HEK293 (cell line): ENCODE results near the gene ACSM3.

Experiments
- HIC1 ChIP-seq: fragments of 450-650 bp; formaldehyde crosslinking; IDR thresholded peaks from 2 replicates; pipeline ENCODE4 v1.5.1; 2016; ENCODE audit warnings: missing biosample characterization, missing genetic modification characterization
- KLF16 ChIP-seq: fragments of 450-650 bp; formaldehyde crosslinking; IDR thresholded peaks from 2 replicates; pipeline ENCODE4 v1.5.1; 2017; ENCODE audit warnings: missing biosample characterization, missing genetic modification characterization
- KLF9 ChIP-seq: fragments of 450-650 bp; formaldehyde crosslinking; IDR thresholded peaks from 2 replicates; pipeline ENCODE4 v1.5.1; 2016; ENCODE audit warnings: missing biosample characterization, missing genetic modification characterization, low read depth
- PRDM1 ChIP-seq: fragments of 450-650 bp; formaldehyde crosslinking; IDR thresholded peaks from 2 replicates; pipeline ENCODE4; 2016; ENCODE audit warnings: missing biosample characterization, missing genetic modification characterization
- PRDM4 ChIP-seq: fragments of 450-650 bp; formaldehyde crosslinking; IDR thresholded peaks from 2 replicates; pipeline ENCODE4 v1.5.1; 2017; ENCODE audit warnings: missing biosample characterization, missing genetic modification characterization
- SETDB1 ChIP-seq: IDR thresholded peaks from one replicate; pipeline ENCODE4 v1.6.1; 2017; ENCODE audit warnings: mild to moderate bottlenecking, low read length, moderate library complexity, mixed read lengths; ENCODE audit not compliant: insufficient read length
- ZBTB17 ChIP-seq: fragments of 450-650 bp; formaldehyde crosslinking; IDR thresholded peaks from 2 replicates; pipeline ENCODE4 v1.5.1; 2016; ENCODE audit warnings: missing biosample characterization, missing genetic modification characterization
- ZBTB26 ChIP-seq: fragments of 450-650 bp; formaldehyde crosslinking; optimal IDR thresholded peaks from 2 replicates; pipeline ENCODE3; 2016; ENCODE audit warnings: missing biosample characterization, mild to moderate bottlenecking, missing genetic modification characterization
- ZFP3 ChIP-seq: fragments of 450-650 bp; formaldehyde crosslinking; IDR thresholded peaks from 2 replicates; pipeline ENCODE4 v1.5.1; 2016; ENCODE audit warnings: low read depth, missing biosample characterization, missing genetic modification characterization
- ZFP37 ChIP-seq: fragments of 450-650 bp; formaldehyde crosslinking; IDR thresholded peaks from 2 replicates; pipeline ENCODE4 v1.5.1; 2016; ENCODE audit warnings: missing biosample characterization, missing genetic modification characterization
- ZNF112 ChIP-seq: fragments of 450-650 bp; formaldehyde crosslinking; IDR thresholded peaks from 2 replicates; pipeline ENCODE4 v1.5.0; 2017; ENCODE audit warnings: missing biosample characterization, missing genetic modification characterization
- ZNF140 ChIP-seq: fragments of 450-650 bp; formaldehyde crosslinking; IDR thresholded peaks from 2 replicates; pipeline ENCODE4 v1.5.1; 2016; ENCODE audit warnings: missing biosample characterization, missing genetic modification characterization
- ZNF146 ChIP-seq: fragments of 450-650 bp; formaldehyde crosslinking; IDR thresholded peaks from 2 replicates; pipeline ENCODE4 v1.5.1; 2016; ENCODE audit warnings: missing biosample characterization, missing genetic modification characterization
- ZNF175 ChIP-seq: fragments of 450-650 bp; formaldehyde crosslinking; IDR thresholded peaks from 2 replicates; pipeline ENCODE4 v1.5.1; 2016; ENCODE audit warnings: missing biosample characterization, missing genetic modification characterization
- ZNF184 ChIP-seq: fragments of 450-650 bp; IDR thresholded peaks from 2 replicates; pipeline ENCODE4 v1.5.1; 2018; ENCODE audit warnings: missing biosample characterization, mild to moderate bottlenecking, missing genetic modification characterization
- ZNF202 ChIP-seq: fragments of 450-650 bp; formaldehyde crosslinking; IDR thresholded peaks from 2 replicates; pipeline ENCODE4 v1.5.1; 2016; ENCODE audit warnings: missing biosample characterization, missing genetic modification characterization, borderline replicate concordance
- ZNF239 ChIP-seq: fragments of 450-650 bp; formaldehyde crosslinking; IDR thresholded peaks from 2 replicates; pipeline ENCODE4 v1.5.1; 2016; ENCODE audit warnings: missing biosample characterization, missing genetic modification characterization
- ZNF248 ChIP-seq: fragments of 450-650 bp; formaldehyde crosslinking; IDR thresholded peaks from 2 replicates; pipeline ENCODE4 v1.5.1; 2017; ENCODE audit warnings: missing biosample characterization, missing genetic modification characterization
- ZNF280C ChIP-seq: fragments of 450-650 bp; formaldehyde crosslinking; IDR thresholded peaks from 2 replicates; pipeline ENCODE4 v1.5.1; 2016; ENCODE audit warnings: missing biosample characterization, missing genetic modification characterization
- ZNF292 ChIP-seq: fragments of 450-650 bp; formaldehyde crosslinking; IDR thresholded peaks from 2 replicates; pipeline ENCODE4 v1.5.1; 2016; ENCODE audit warnings: low read depth, missing biosample characterization, missing genetic modification characterization, borderline replicate concordance
- ZNF366 ChIP-seq: fragments of 450-650 bp; formaldehyde crosslinking; conservative IDR thresholded peaks from 2 replicates; pipeline ENCODE4 v1.5.1; 2016; ENCODE audit warnings: missing biosample characterization, missing genetic modification characterization
- ZNF37A ChIP-seq: fragments of 450-650 bp; IDR thresholded peaks from 2 replicates; pipeline ENCODE4 v1.5.1; 2018; ENCODE audit warnings: missing biosample characterization, missing genetic modification characterization
- ZNF423 ChIP-seq: fragments of 450-650 bp; formaldehyde crosslinking; IDR thresholded peaks from 2 replicates; pipeline ENCODE4 v1.5.1; 2016; ENCODE audit warnings: missing biosample characterization, missing genetic modification characterization
- ZNF571 ChIP-seq: fragments of 450-650 bp; formaldehyde crosslinking; IDR thresholded peaks from 2 replicates; pipeline ENCODE4 v1.5.0; 2017; ENCODE audit warnings: missing biosample characterization, missing genetic modification characterization
- ZNF600 ChIP-seq: fragments of 450-650 bp; formaldehyde crosslinking; IDR thresholded peaks from 2 replicates; pipeline ENCODE4 v1.5.1; 2016; ENCODE audit warnings: missing biosample characterization, missing genetic modification characterization
- ZNF610 ChIP-seq: fragments of 450-650 bp; formaldehyde crosslinking; IDR thresholded peaks from 2 replicates; pipeline ENCODE4 v1.5.1; 2016; ENCODE audit warnings: missing biosample characterization, missing genetic modification characterization, borderline replicate concordance
- ZNF776 ChIP-seq: fragments of 450-650 bp; formaldehyde crosslinking; IDR thresholded peaks from 2 replicates; pipeline ENCODE4 v1.5.0; 2017; ENCODE audit warnings: missing biosample characterization, missing genetic modification characterization, borderline replicate concordance
- TF ChIP-seq, protein P1 (sequence below): fragments of 450-650 bp; formaldehyde crosslinking; IDR thresholded peaks from 2 replicates; pipeline ENCODE4 v1.5.0; 2017; ENCODE audit warnings: missing biosample characterization, missing genetic modification characterization, borderline replicate concordance
- TF ChIP-seq, protein P2 (sequence below): fragments of 450-650 bp; IDR thresholded peaks from 2 replicates; pipeline ENCODE4 v1.5.1; 2018; ENCODE audit warnings: missing biosample characterization, missing genetic modification characterization

Gene ACSM3

DNA sequence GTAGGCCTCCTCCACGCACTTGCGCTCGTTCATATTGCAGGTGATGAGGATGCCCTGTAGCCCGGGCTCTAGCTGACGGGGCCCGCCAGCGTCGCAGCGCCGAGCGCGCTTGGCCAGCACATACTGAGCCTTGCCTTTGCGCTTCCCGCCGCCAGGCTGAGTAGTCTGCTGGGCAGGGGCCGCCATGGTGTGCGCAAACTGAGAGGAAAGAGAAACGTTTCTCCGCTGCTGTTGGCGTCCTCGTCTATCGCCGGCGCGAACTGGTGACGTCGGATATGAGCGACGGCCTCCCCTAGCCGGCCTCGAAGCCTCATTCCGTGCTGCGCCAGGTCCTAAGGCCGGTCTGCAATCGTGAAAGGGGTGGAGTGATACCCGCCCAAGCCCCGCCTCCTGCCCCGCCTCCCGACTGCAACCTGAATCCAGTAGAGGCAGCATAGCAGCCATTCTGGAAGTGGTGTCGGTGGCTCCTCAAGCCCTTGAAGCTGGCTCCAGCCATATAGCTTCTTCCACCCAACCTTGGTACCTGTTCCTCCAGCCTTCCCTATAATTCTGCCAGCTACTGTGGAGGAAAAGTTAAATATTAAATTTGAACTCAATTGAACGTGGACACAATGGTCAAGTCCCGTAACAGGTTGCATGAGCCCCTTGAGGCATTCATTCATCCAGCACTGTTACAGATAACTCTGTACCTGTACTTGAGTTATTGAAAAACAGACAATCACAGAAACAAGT is 22.1 kb upstream of the ACSM3 start, which contains the start of gene THUMPD1 (continued):
- TF ChIP-seq ZNF140 (tag by site-specific recombination): no peak
- no peak for TF ChIP-seq ZNF112
- TF ChIP-seq ZNF37A (tag by site-specific recombination): no peak
- TF ChIP-seq, protein P1, sequence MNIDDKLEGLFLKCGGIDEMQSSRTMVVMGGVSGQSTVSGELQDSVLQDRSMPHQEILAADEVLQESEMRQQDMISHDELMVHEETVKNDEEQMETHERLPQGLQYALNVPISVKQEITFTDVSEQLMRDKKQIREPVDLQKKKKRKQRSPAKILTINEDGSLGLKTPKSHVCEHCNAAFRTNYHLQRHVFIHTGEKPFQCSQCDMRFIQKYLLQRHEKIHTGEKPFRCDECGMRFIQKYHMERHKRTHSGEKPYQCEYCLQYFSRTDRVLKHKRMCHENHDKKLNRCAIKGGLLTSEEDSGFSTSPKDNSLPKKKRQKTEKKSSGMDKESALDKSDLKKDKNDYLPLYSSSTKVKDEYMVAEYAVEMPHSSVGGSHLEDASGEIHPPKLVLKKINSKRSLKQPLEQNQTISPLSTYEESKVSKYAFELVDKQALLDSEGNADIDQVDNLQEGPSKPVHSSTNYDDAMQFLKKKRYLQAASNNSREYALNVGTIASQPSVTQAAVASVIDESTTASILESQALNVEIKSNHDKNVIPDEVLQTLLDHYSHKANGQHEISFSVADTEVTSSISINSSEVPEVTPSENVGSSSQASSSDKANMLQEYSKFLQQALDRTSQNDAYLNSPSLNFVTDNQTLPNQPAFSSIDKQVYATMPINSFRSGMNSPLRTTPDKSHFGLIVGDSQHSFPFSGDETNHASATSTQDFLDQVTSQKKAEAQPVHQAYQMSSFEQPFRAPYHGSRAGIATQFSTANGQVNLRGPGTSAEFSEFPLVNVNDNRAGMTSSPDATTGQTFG (tag by site-specific recombination): no peak
- peak; percentile 56; the same call in 1 of the 2 replicates for TF ChIP-seq PRDM4
- peak; percentile 67 for TF ChIP-seq ZNF600
- TF ChIP-seq ZNF248 (tag by site-specific recombination): no peak
- no peak for TF ChIP-seq ZNF202 (tag by site-specific recombination)
- TF ChIP-seq ZNF280C (tag by site-specific recombination): no peak
- TF ChIP-seq HIC1 (tag by site-specific recombination): no peak
- peak; percentile 77 for TF ChIP-seq KLF9 (tag by site-specific recombination)
- no peak for TF ChIP-seq PRDM1 (tag by site-specific recombination)
- TF ChIP-seq ZFP37 (tag by site-specific recombination): no peak
- TF ChIP-seq ZBTB26: peak; percentile 45
- no peak for TF ChIP-seq ZNF239 (tag by site-specific recombination)
- no peak for TF ChIP-seq ZNF366 (tag by site-specific recombination)
- no peak for TF ChIP-seq ZNF184 (tag by site-specific recombination)
- no peak for TF ChIP-seq ZNF175 (tag by site-specific recombination)
- TF ChIP-seq ZNF423 (tag by site-specific recombination): no peak
- TF ChIP-seq ZNF571 (tag by site-specific recombination): no peak
- TF ChIP-seq ZNF292 (tag by site-specific recombination): no peak
- TF ChIP-seq ZBTB17 (tag by site-specific recombination): peak; percentile 76
- TF ChIP-seq SETDB1: no peak
- TF ChIP-seq, protein P2, sequence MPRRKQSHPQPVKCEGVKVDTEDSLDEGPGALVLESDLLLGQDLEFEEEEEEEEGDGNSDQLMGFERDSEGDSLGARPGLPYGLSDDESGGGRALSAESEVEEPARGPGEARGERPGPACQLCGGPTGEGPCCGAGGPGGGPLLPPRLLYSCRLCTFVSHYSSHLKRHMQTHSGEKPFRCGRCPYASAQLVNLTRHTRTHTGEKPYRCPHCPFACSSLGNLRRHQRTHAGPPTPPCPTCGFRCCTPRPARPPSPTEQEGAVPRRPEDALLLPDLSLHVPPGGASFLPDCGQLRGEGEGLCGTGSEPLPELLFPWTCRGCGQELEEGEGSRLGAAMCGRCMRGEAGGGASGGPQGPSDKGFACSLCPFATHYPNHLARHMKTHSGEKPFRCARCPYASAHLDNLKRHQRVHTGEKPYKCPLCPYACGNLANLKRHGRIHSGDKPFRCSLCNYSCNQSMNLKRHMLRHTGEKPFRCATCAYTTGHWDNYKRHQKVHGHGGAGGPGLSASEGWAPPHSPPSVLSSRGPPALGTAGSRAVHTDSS (tag by site-specific recombination): no peak
- TF ChIP-seq ZNF776 (tag by site-specific recombination): no peak
- 0 out of 2 replicates have a peak, but pooled peaks have one; percentile 56 for TF ChIP-seq ZNF610 (tag by site-specific recombination)
- TF ChIP-seq KLF16 (tag by site-specific recombination): peak; percentile 97
- TF ChIP-seq ZFP3 (tag by site-specific recombination): no peak
- no peak for TF ChIP-seq ZNF146 (tag by site-specific recombination)
